GM23248 (cell line): ENCODE measurements around the gene PXDN. TPM values are rescaled to one million over a fixed set of nuclear protein-coding genes. Genes with fewer than 3 reads are reported as not detected.

Source experiments
- DNase-seq: peaks from one replicate; pipeline ENCODE4 v3.0.0-alpha.2; 2015
- H2AFZ ChIP-seq: fragments of 200-600 bp; sonication (generic); 2 replicates; pipeline ENCODE4 v1.6.1; 2016; ENCODE audit warnings: antibody characterized with exemption
- H3F3A ChIP-seq: fragments of 200-600 bp; sonication (generic); 2 replicates; pipeline ENCODE4 v1.6.1; 2016; ENCODE audit warnings: mild to moderate bottlenecking, antibody characterized with exemption, mixed run types; ENCODE audit not compliant: insufficient read depth
- H3K27ac ChIP-seq: fragments of 200-600 bp; sonication (generic); 2 replicates; pipeline ENCODE4 v1.5.1; 2016; ENCODE audit warnings: mild to moderate bottlenecking
- H3K27me3 ChIP-seq: fragments of 200-600 bp; sonication (generic); replicated peaks from 2 replicates; pipeline ENCODE4 v1.6.1; 2016; ENCODE audit warnings: mild to moderate bottlenecking; ENCODE audit not compliant: insufficient read depth
- H3K36me3 ChIP-seq: fragments of 200-600 bp; sonication (generic); 2 replicates; pipeline ENCODE4 v1.6.1; 2016; ENCODE audit warnings: low read depth, mild to moderate bottlenecking
- H3K4me1 ChIP-seq: fragments of 200-600 bp; sonication (generic); 2 replicates; pipeline ENCODE4 v1.6.1; 2016; ENCODE audit warnings: mild to moderate bottlenecking; ENCODE audit not compliant: insufficient read depth
- H3K4me2 ChIP-seq: fragments of 200-600 bp; sonication (generic); one replicate; pipeline ENCODE4 v1.6.1; 2016; ENCODE audit warnings: mild to moderate bottlenecking; ENCODE audit not compliant: unreplicated experiment
- H3K4me3 ChIP-seq: fragments of 200-600 bp; sonication (generic); 2 replicates; pipeline ENCODE4 v1.5.1; 2016; ENCODE audit warnings: mild to moderate bottlenecking
- H3K79me2 ChIP-seq: fragments of 200-600 bp; sonication (generic); 2 replicates; pipeline ENCODE4 v1.6.1; 2016; ENCODE audit warnings: mild to moderate bottlenecking; ENCODE audit not compliant: insufficient read depth
- H3K9ac ChIP-seq: fragments of 200-600 bp; sonication (generic); 2 replicates; pipeline ENCODE4 v1.6.1; 2016; ENCODE audit warnings: mild to moderate bottlenecking
- H3K9me2 ChIP-seq: fragments of 200-600 bp; sonication (generic); 2 replicates; pipeline ENCODE4 v1.6.1; 2016; ENCODE audit warnings: mixed run types, mild to moderate bottlenecking, moderate library complexity; ENCODE audit not compliant: insufficient read depth
- H3K9me3 ChIP-seq: fragments of 200-600 bp; sonication (generic); one replicate; pipeline ENCODE4 v1.6.1; 2017; ENCODE audit warnings: low read depth
- H4K20me1 ChIP-seq: fragments of 200-600 bp; sonication (generic); 2 replicates; pipeline ENCODE4 v1.6.0; 2016; ENCODE audit not compliant: insufficient read depth
- EZH2 ChIP-seq: fragments of 200-600 bp; sonication (generic); IDR thresholded peaks from 2 replicates; pipeline ENCODE4 v1.6.1; 2018; ENCODE audit warnings: antibody characterized with exemption, mild to moderate bottlenecking; ENCODE audit not compliant: insufficient read depth, poor library complexity, severe bottlenecking
- EZH2phosphoT487 ChIP-seq: fragments of 200-600 bp; sonication (generic); IDR thresholded peaks from 2 replicates; pipeline ENCODE4 v1.6.1; 2018; ENCODE audit warnings: antibody characterized with exemption, moderate library complexity, mild to moderate bottlenecking, low read depth; ENCODE audit not compliant: insufficient read depth
- WGBS, 2 experiments: methylation state at CpG; one replicate each; pipeline ENCODE4 v1.1.6; 2015 to 2017; ENCODE audit warnings: low lambda C conversion rate in 2 of 2, low coverage in 1 of 2; ENCODE audit errors: missing lambda C conversion rate in 2 of 2; 5-methylcytosine and 5-hydroxymethylcytosine counted together
- in situ Hi-C: fragments of 300-500 bp; cut with MboI; formaldehyde crosslinking; loops from 2 replicates; pipeline ENCODE4 v1.15.0; 2020
- polyA plus RNA-seq: library from polyadenylated mRNA; unstranded; fragments of >200 nt; fragmentation: Nextera tagmentation; extraction: Ambion mirVana; gene quantifications from 2 replicates; pipeline ENCODE4 v1.2.1, GENCODE V29; 2016
- total RNA-seq: library from RNA; depleted of rRNA; stranded (reverse); fragments of >200 nt; shearing (Covaris generic); gene quantifications from 2 replicates; pipeline ENCODE4 v1.2.3, GENCODE V29; 2014

The PXDN gene
- total and polyA plus RNA-seq, 2 experiments from 2014 or later, result 222 to 263 TPM

DNA sequence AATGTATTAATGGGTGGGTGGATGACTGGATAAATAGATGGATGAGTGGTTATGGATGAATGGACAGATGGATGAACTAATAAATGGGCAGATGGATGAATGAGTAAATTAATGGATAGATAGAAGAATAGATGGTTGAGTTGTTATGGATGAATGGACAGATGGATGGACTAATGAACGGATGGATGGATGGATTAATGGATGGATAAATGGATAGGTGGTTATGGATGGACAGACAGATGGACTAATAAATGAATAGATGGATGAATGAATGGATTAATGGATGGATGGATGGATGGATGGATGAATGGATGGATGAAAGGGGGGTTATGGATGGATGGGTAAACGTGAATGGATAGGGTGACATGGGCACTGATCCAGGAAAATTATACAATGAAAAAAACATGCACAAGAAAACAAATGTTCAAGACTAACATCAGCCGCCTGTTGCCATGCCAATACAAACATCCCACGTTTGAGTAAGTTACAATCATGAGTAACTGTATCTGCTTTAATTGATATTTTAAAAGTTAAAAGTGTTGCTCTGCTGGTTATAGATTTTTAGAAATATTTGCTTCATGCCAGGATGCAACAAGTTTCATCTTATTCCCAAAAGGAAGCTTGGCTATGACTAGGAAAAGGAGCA, 20.8 kb downstream of the PXDN start:
- H3K27me3 ChIP-seq, result no peaks in the 10 kb centered on the region
- peaks cover 9% of the 10 kb centered on the region; the same call in 1 of the 2 replicates for H3K9me2 ChIP-seq
- H2AFZ ChIP-seq, result no peak overlapping the region
- no peak for TF ChIP-seq EZH2phosphoT487
- no peak for TF ChIP-seq EZH2
- H3K4me3 ChIP-seq, result no peak overlapping the region
- DNase-seq, result no peak
- peaks cover 35% of the 10 kb centered on the region for H3F3A ChIP-seq
- H3K9me3 ChIP-seq, result no peaks in the 10 kb centered on the region
- no peak overlapping the region for H3K4me2 ChIP-seq
- no peaks in the 10 kb centered on the region for H4K20me1 ChIP-seq
- H3K27ac ChIP-seq, result no peak overlapping the region
- in situ Hi-C loops, result no loop called here
- peaks cover 24% of the 10 kb centered on the region for H3K4me1 ChIP-seq
- H3K9ac ChIP-seq, result no peak overlapping the region
- H3K36me3 ChIP-seq, result no peaks in the 10 kb centered on the region
- H3K79me2 ChIP-seq, result peaks cover 78% of the 10 kb centered on the region
- WGBS, 2 experiments, result 65 to 67% methylated on average over 4 of the region's 4 CpGs

DNA sequence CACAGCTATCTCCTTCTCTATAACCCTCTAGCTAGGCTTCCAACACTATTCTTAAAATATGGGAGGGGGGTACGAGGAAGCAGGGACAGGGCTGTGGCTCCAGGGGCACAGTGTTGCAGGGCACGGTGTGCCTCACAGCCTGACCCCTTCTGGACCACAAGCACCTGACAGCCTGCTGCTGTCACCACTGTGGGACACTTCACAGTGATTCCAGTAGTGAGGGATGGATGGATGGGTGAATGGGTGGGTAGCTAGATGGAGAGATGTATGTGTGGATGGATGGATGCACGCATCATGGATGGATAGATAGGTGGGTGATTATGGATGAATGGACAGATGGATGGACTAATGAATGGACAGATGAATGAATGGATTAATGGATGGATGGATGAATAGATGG, 21.6 kb downstream of the PXDN start:
- WGBS, 2 experiments, result 50 to 55% methylated on average over 3 of the region's 3 CpGs
- in situ Hi-C loops, result no loop called here
- peaks cover 78% of the 10 kb centered on the region for H3K79me2 ChIP-seq
- H3K27me3 ChIP-seq, result no peaks in the 10 kb centered on the region
- H3K9me3 ChIP-seq, result no peaks in the 10 kb centered on the region
- peaks cover 24% of the 10 kb centered on the region for H3K4me1 ChIP-seq
- H3K9ac ChIP-seq, result peak overlapping the region; percentile 82
- peaks cover 9% of the 10 kb centered on the region; the same call in 1 of the 2 replicates for H3K9me2 ChIP-seq
- H2AFZ ChIP-seq, result no peak overlapping the region
- H3F3A ChIP-seq, result peaks cover 31% of the 10 kb centered on the region
- H3K27ac ChIP-seq, result peak overlapping the region; percentile 95
- no peaks in the 10 kb centered on the region for H3K36me3 ChIP-seq
- no peaks in the 10 kb centered on the region for H4K20me1 ChIP-seq
- H3K4me3 ChIP-seq, result peak overlapping the region; percentile 58
- DNase-seq, result no peak
- H3K4me2 ChIP-seq, result peak overlapping the region; percentile 83
- TF ChIP-seq EZH2phosphoT487 (no peak), EZH2 (no peak)

DNA sequence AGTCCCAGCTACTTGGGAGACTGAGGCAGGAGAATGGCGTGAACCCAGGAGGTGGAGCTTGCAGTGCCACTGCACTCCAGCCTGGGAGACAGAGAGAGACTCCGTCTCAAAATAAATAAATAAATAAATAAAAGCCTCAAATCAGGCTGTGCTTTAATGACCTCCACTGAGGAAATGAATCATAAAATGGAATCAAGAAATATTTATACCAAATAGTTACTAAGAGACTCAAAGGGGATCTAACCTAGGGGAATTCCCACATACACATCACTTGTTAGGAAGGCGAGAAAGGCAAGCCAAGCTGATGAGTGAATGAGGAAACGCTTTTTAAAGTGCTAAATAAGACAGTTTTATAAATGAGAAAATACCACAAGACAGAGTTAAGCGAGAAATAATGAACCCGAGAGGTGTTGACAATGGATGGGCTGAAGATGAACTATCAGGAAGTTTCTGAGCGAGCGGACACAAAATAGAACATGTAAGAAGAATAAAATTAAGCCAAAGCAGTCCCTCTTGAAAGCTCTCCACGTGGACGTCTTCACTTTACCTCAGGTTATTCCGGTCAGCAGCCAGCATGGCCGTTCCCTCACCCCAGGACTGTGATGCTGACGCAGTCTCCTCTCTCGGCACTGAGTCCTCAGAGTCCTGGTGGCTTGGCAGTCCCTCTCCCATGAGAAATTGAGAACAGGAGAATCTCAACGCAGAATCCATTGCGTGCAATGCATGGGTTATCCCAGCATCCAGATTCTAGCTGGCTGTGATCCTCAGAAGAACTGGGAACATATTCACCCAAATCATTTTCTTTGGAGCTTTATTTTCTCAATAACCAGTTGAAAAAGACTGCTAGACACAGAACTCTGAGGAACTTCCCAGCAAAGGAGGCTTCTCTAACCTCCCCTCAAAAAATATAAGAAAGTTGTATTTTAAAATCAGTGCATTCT, 22.3 kb downstream of the PXDN start:
- 3% methylated on average over 16 of the region's 16 CpGs for WGBS, 2 experiments
- H3K79me2 ChIP-seq, result peaks cover 78% of the 10 kb centered on the region

DNA sequence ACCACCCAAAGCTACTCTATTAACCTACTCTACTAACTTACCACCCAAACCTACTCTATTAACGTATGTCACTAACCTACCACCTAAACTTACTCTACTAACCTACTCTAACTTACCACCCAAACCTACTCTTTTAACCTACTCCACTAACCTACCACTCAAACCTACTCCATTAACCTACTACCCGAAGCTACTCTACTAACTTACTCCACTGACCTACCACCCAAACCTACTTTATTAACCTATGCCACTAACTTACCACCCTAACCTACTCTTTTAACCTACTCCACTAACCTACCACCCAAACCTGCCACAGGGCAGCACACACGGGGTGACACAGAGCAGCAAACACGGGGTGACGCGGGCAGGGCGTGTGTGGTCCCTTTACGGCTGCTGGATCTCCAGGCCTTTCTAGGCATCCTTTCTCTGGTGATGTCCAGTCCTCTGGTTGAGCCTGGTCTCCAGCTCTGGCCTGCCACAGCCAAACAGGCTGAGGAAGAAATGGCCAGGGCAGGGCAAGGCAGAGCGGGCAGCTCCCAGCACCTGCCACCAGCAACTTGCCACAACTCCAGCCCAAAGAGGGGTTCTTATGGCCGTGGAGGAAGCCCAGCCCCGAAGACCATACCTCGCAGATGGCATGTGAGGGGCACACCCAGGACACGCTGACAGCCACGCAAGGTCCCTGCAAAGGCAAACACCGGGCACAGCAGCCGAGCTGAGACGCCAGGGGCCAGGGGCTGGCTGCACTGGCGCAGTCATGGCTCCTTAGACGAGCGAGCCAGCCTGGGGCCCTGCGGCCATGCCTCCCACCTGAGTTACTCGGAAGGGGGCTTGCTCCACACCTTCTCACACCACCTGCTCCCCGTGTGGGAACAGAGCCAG, 25.7 kb downstream of the PXDN start:
- Histone ChIP-seq H3K36me3 (no peaks in the 10 kb centered on the region), H3K27me3 (no peaks in the 10 kb centered on the region), H4K20me1 (no peaks in the 10 kb centered on the region; the same call in 1 of the 2 replicates), H3K9ac (no peak overlapping the region), H3F3A (peaks cover 25% of the 10 kb centered on the region), H3K4me2 (no peak overlapping the region), H3K27ac (no peak overlapping the region), H3K4me1 (peaks cover 36% of the 10 kb centered on the region), H2AFZ (no peak overlapping the region), H3K9me3 (no peaks in the 10 kb centered on the region), H3K9me2 (peaks cover 9% of the 10 kb centered on the region; the same call in 1 of the 2 replicates), H3K4me3 (no peak overlapping the region), H3K79me2 (peaks cover 84% of the 10 kb centered on the region)
- in situ Hi-C loops, result no loop called here
- DNase-seq, result no peak
- no peak for TF ChIP-seq EZH2
- TF ChIP-seq EZH2phosphoT487, result no peak
- 97 to 99% methylated on average over 22 to 23 of the region's 23 CpGs for WGBS, 2 experiments

More for the DNA sequence above, 22.3 kb downstream of the PXDN start:
- H3K9me3 ChIP-seq, result no peaks in the 10 kb centered on the region
- H3K4me2 ChIP-seq, result peak overlapping the region; percentile 83
- TF ChIP-seq EZH2phosphoT487 (no peak), EZH2 (no peak)
- H3K36me3 ChIP-seq, result no peaks in the 10 kb centered on the region
- H3K4me3 ChIP-seq, result peak overlapping the region; percentile 58
- peak overlapping the region; percentile 95 for H3K27ac ChIP-seq
- peak; percentile 96 for DNase-seq
- H3F3A ChIP-seq, result peaks cover 30% of the 10 kb centered on the region
- peak overlapping the region; percentile 82 for H3K9ac ChIP-seq
- peaks cover 9% of the 10 kb centered on the region; the same call in 1 of the 2 replicates for H3K9me2 ChIP-seq
- no peak overlapping the region for H2AFZ ChIP-seq
- in situ Hi-C loops, result no loop called here
- H3K4me1 ChIP-seq, result peaks cover 24% of the 10 kb centered on the region
- H3K27me3 ChIP-seq, result no peaks in the 10 kb centered on the region
- H4K20me1 ChIP-seq, result no peaks in the 10 kb centered on the region
